Measurements from ENCODE around the gene ATP13A5.

- TF ChIP-seq POLR2AphosphoS5 (IDR thresholded peaks at IDR 0.05), result no peak
- TF ChIP-seq, protein P1, sequence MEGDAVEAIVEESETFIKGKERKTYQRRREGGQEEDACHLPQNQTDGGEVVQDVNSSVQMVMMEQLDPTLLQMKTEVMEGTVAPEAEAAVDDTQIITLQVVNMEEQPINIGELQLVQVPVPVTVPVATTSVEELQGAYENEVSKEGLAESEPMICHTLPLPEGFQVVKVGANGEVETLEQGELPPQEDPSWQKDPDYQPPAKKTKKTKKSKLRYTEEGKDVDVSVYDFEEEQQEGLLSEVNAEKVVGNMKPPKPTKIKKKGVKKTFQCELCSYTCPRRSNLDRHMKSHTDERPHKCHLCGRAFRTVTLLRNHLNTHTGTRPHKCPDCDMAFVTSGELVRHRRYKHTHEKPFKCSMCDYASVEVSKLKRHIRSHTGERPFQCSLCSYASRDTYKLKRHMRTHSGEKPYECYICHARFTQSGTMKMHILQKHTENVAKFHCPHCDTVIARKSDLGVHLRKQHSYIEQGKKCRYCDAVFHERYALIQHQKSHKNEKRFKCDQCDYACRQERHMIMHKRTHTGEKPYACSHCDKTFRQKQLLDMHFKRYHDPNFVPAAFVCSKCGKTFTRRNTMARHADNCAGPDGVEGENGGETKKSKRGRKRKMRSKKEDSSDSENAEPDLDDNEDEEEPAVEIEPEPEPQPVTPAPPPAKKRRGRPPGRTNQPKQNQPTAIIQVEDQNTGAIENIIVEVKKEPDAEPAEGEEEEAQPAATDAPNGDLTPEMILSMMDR (IDR thresholded peaks at IDR 0.05), result no peak
- no peak for TF ChIP-seq POLR2A (IDR thresholded peaks at IDR 0.05)
- no peak for TF ChIP-seq EP300 (IDR thresholded peaks at IDR 0.05)
Observed at GRCh38 chr3:193253986-193254660, 124.4 kb downstream of the ATP13A5 start.
